ENCODE results near the gene OSMR. TPM values are rescaled to one million over a fixed set of nuclear protein-coding genes. Genes with fewer than 3 reads are reported as not detected.
"Not testable (repeated sequence)": the region's sequence is repeated elsewhere in the genome, so short reads cannot be mapped to it uniquely, and the experiment has no call there.

The OSMR gene
- polyA plus RNA-seq, 1 experiment: 43.4 TPM

GRCh38 chr5:38856660-38857059 is 10.8 kb downstream of the OSMR start:
- no peaks in the 10 kb centered on the region for H3K27me3 ChIP-seq (ENCODE audit: control insufficient read depth, insufficient read depth, low read length)
- DNase-seq (ENCODE audit: low read depth): no peak
- no peaks in the 10 kb centered on the region for H3K36me3 ChIP-seq (ENCODE audit: control insufficient read depth, insufficient read depth, low read length)
- ChIA-PET POLR2A (interaction anchor here (0.6 kb wide), 1 partner anchor 47 kb away, joined by 3 read pairs; no protein-coding TSS in a partner anchor), CTCF (interaction anchor here (1.8 kb wide), 1 partner anchor 14 kb away, joined by 5 read pairs; no protein-coding TSS in a partner anchor)
- H3K4me3 ChIP-seq (ENCODE audit: low read depth, low read length): no peak overlapping the region
- TF ChIP-seq CTCF (IDR thresholded peaks at IDR 0.05; ENCODE audit: insufficient read depth, low read depth, low read length): no peak

GRCh38 chr5:38858839-38859238 is 13.0 kb downstream of the OSMR start:
- Histone ChIP-seq H3K27me3 (ENCODE audit: control insufficient read depth, insufficient read depth, low read length) (no peaks in the 10 kb centered on the region), H3K4me3 (ENCODE audit: low read depth, low read length) (no peak overlapping the region), H3K36me3 (ENCODE audit: control insufficient read depth, insufficient read depth, low read length) (no peaks in the 10 kb centered on the region)
- CTCF ChIA-PET: no interaction called here
- no peak for TF ChIP-seq CTCF (IDR thresholded peaks at IDR 0.05; ENCODE audit: insufficient read depth, low read depth, low read length)
- no peak for DNase-seq (ENCODE audit: low read depth)
- POLR2A ChIA-PET: no interaction called here

- DNase-seq (ENCODE audit: low read depth); POLR2A ChIA-PET; CTCF ChIA-PET; H3K27me3 ChIP-seq (ENCODE audit: control insufficient read depth, insufficient read depth, low read length); H3K36me3 ChIP-seq (ENCODE audit: control insufficient read depth, insufficient read depth, low read length); H3K4me3 ChIP-seq (ENCODE audit: low read depth, low read length): not testable (repeated sequence)
Observed at GRCh38 chr5:38861986-38862770, 16.4 kb downstream of the OSMR start.

- no peak for DNase-seq (ENCODE audit: low read depth)
- Histone ChIP-seq H3K27me3 (ENCODE audit: control insufficient read depth, insufficient read depth, low read length) (no peaks in the 10 kb centered on the region), H3K4me3 (ENCODE audit: low read depth, low read length) (no peak overlapping the region), H3K36me3 (ENCODE audit: control insufficient read depth, insufficient read depth, low read length) (peaks cover 1% of the 10 kb centered on the region)
- CTCF ChIA-PET: interaction anchor here (0.8 to 1.6 kb wide), 2 partner anchors 18 kb away, joined by 3 read pairs; no protein-coding TSS in a partner anchor
- TF ChIP-seq CTCF (IDR thresholded peaks at IDR 0.05; ENCODE audit: insufficient read depth, low read depth, low read length): no peak
- POLR2A ChIA-PET: no interaction called here
Observed at GRCh38 chr5:38866362-38867031, 20.7 kb downstream of the OSMR start.

- Histone ChIP-seq H3K4me3 (ENCODE audit: low read depth, low read length) (no peak overlapping the region), H3K27me3 (ENCODE audit: control insufficient read depth, insufficient read depth, low read length) (no peaks in the 10 kb centered on the region), H3K36me3 (ENCODE audit: control insufficient read depth, insufficient read depth, low read length) (peaks cover 1% of the 10 kb centered on the region)
- CTCF ChIA-PET: interaction anchor here (0.8 to 1.6 kb wide), 2 partner anchors 17 to 19 kb away, joined by 3 read pairs; no protein-coding TSS in a partner anchor
- no peak for TF ChIP-seq CTCF (IDR thresholded peaks at IDR 0.05; ENCODE audit: insufficient read depth, low read depth, low read length)
- POLR2A ChIA-PET: no interaction called here
- DNase-seq (ENCODE audit: low read depth): no peak
Observed at GRCh38 chr5:38867032-38867398, 21.2 kb downstream of the OSMR start.
